GM12878 (cell line): ENCODE data around the gene GABPA. TPM values are rescaled to one million over a fixed set of nuclear protein-coding genes. Genes with fewer than 3 reads are reported as not detected.

Source experiments
- ATAC-seq: fragments of 200-7000 bp; cut with Tn5 transposase; 3 replicates; pipeline ENCODE4 v1.9.1; 2020; ENCODE audit warnings: mild to moderate bottlenecking, moderate library complexity
- BruUV-seq: library from RNA; stranded (reverse); fragments of 400-500 nt; replicated peaks from 2 replicates; lab custom pipeline; 2021; lab: Mats Ljungman, UMichigan
- CTCF ChIA-PET: fragments of 300-600 bp; sonication (Branson Sonifier 250); formaldehyde crosslinking; extraction: SDS; loops from one replicate; lab custom pipeline; 2021; ENCODE audit warnings: inconsistent platforms; lab: Yijun Ruan, JAX
- POLR2A ChIA-PET: fragments of 350-600 bp; formaldehyde crosslinking; extraction: SDS; loops from one replicate; lab custom pipeline; 2021; ENCODE audit warnings: inconsistent platforms; lab: Charles Lee
- RAD21 ChIA-PET: fragments of 300-600 bp; sonication (Branson Sonifier 250); formaldehyde crosslinking; loops from one replicate; lab custom pipeline; 2023; ENCODE audit warnings: antibody characterized with exemption; ENCODE audit not compliant: unreplicated experiment; lab: Charles Lee
- SMC1A ChIA-PET: fragments of 300-600 bp; sonication (Branson Sonifier 250); formaldehyde crosslinking; loops from one replicate; lab custom pipeline; 2023; ENCODE audit not compliant: unreplicated experiment, uncharacterized antibody; lab: Charles Lee
- DNase-seq: peaks from one replicate; pipeline ENCODE4 v3.0.0-alpha.2; 2011; ENCODE audit warnings: low read depth, low spot score
- FAIRE-seq: peaks from 3 replicates; lab custom pipeline; 2011; peaks lifted over from hg19 to GRCh38; lab: Jason Lieb, UNC
- H2AFZ ChIP-seq: 2 replicates; pipeline ENCODE4 v1.6.0; 2011; ENCODE audit warnings: low read depth, low read length, control low read depth; ENCODE audit not compliant: control insufficient read depth
- H3K27ac ChIP-seq: 2 replicates; pipeline ENCODE4 v1.5.1; 2011; ENCODE audit warnings: control low read depth; ENCODE audit not compliant: control insufficient read depth, insufficient read depth
- H3K27me3 ChIP-seq, 2 experiments: replicated peaks in 1 of 2; 2 replicates each; pipeline versions ENCODE4 v1.6.0 to v1.6.1; 2011; ENCODE audit warnings: low read length in 1 of 2; ENCODE audit not compliant: control insufficient read depth in 2 of 2, insufficient read depth in 2 of 2
- H3K36me3 ChIP-seq, 2 experiments: 2 replicates each; pipeline ENCODE4 v1.5.1; 2011; ENCODE audit warnings: low read length in 1 of 2; ENCODE audit not compliant: control insufficient read depth in 2 of 2, insufficient read depth in 2 of 2
- H3K4me1 ChIP-seq: 2 replicates; pipeline ENCODE4 v1.6.1; 2011; ENCODE audit warnings: mild to moderate bottlenecking, low read length, moderate library complexity, mixed read lengths; ENCODE audit not compliant: control insufficient read depth, insufficient read depth
- H3K4me2 ChIP-seq: 2 replicates; pipeline ENCODE4 v1.6.0; 2011; ENCODE audit warnings: control low read depth; ENCODE audit not compliant: control insufficient read depth, insufficient read depth
- H3K4me3 ChIP-seq: fragments of 200-600 bp; sonication (generic); 2 replicates; pipeline ENCODE4 v1.5.1; 2016
- H3K79me2 ChIP-seq: 2 replicates; pipeline ENCODE4 v1.6.0; 2011; ENCODE audit warnings: low read length; ENCODE audit not compliant: control insufficient read depth, insufficient read depth
- H3K9ac ChIP-seq: 2 replicates; pipeline ENCODE4 v1.8.0; 2011; ENCODE audit warnings: low read length, control low read depth, mixed read lengths; ENCODE audit not compliant: control insufficient read depth, insufficient read depth
- H3K9me3 ChIP-seq: replicated peaks from 3 replicates; pipeline ENCODE4 v1.5.1; 2011; ENCODE audit warnings: mild to moderate bottlenecking, low read length; ENCODE audit not compliant: control insufficient read depth, insufficient read depth
- H4K20me1 ChIP-seq: 2 replicates; pipeline ENCODE4 v1.6.0; 2011; ENCODE audit not compliant: control insufficient read depth, insufficient read depth
- CHD1 ChIP-seq: IDR thresholded peaks from 2 replicates; pipeline ENCODE4 v1.6.1; 2012; ENCODE audit warnings: low read depth, low read length, improper control_type of control experiment
- ETV6 ChIP-seq, 2 experiments: fragments of 450-650 bp in 1 of 2; IDR thresholded peaks in 1 of 2; conservative IDR thresholded peaks in 1 of 2; 2 replicates each; pipeline ENCODE4 v1.6.1; 2014; ENCODE audit warnings: antibody characterized with exemption in 1 of 2, borderline replicate concordance in 1 of 2, low read depth in 1 of 2, mild to moderate bottlenecking in 1 of 2, moderate library complexity in 1 of 2
- GATAD2B ChIP-seq: fragments of 450-650 bp; conservative IDR thresholded peaks from 2 replicates; pipeline ENCODE4 v1.6.1; 2017; ENCODE audit warnings: low read depth, mild to moderate bottlenecking, moderate library complexity
- MXI1 ChIP-seq: fragments of 150-350 bp; IDR thresholded peaks from 2 replicates; pipeline ENCODE4 v1.6.1; 2011; ENCODE audit warnings: low read depth, mild to moderate bottlenecking, inconsistent platforms, low read length, improper control_type of control experiment
- STAT1 ChIP-seq: fragments of 450-650 bp; conservative IDR thresholded peaks from 2 replicates; pipeline ENCODE4 v1.6.1; 2014; ENCODE audit warnings: antibody characterized with exemption, mild to moderate bottlenecking
- STAT3 ChIP-seq: IDR thresholded peaks from 2 replicates; pipeline ENCODE4 v1.6.1; 2011; ENCODE audit warnings: low read depth, low read length, improper control_type of control experiment
- SUZ12 ChIP-seq: fragments of 200-600 bp; sonication (generic); IDR thresholded peaks from one replicate; pipeline ENCODE4 v1.6.1; 2018; ENCODE audit warnings: antibody characterized with exemption, mild to moderate bottlenecking; ENCODE audit not compliant: unreplicated experiment
- WGBS: methylation state at CpG from one replicate; pipeline ENCODE4 v1.1.6; 2016; ENCODE audit warnings: low lambda C conversion rate; ENCODE audit not compliant: insufficient replicate concordance, insufficient coverage; ENCODE audit errors: missing lambda C conversion rate; 5-methylcytosine and 5-hydroxymethylcytosine counted together
- in situ Hi-C: fragments of 300-500 bp; cut with MboI; formaldehyde crosslinking; loops from 9 replicates; pipeline ENCODE4 v1.14.3; 2018; ENCODE audit warnings: mixed read lengths
- intact Hi-C: fragments of 100-400 bp; cut with micrococcal nuclease; formaldehyde crosslinking; loops from one replicate; pipeline ENCODE4 v1.14.2; 2022; ENCODE audit not compliant: unreplicated experiment
- polyA plus RNA-seq, 11 experiments: library from polyadenylated mRNA; depleted of rRNA in 4 of 11; unstranded in 6 of 11; stranded (reverse) in 5 of 11; fragments of >200 nt; fragmentation: Nextera tagmentation in 4 of 11; fragmentation: Illumina TruSeq in 1 of 11; extraction: Ambion mirVana in 4 of 11; extraction: Trizol in 1 of 11; gene quantifications; 1 replicate in 1 of 11; 2 replicates in 10 of 11; pipeline versions ENCODE4 v1.2.1 to v1.2.3, GENCODE V29; 2011 to 2016; ENCODE audit warnings: inconsistent platforms in 2 of 11, missing spikeins in 2 of 11, low read depth in 1 of 11
- total RNA-seq, 4 experiments: library from RNA; depleted of rRNA in 3 of 4; stranded (reverse); fragments of >200 nt in 3 of 4; fragmentation: Illumina TruSeq in 1 of 4; extraction: Trizol in 1 of 4; gene quantifications; 2 replicates each; pipeline versions ENCODE4 v1.2.1 to v1.2.3, GENCODE V29; 2013 to 2021
- TF ChIP-seq, protein P1 (sequence below): IDR thresholded peaks from 2 replicates; pipeline ENCODE4 v1.6.1; 2012; ENCODE audit warnings: low read depth, low read length, improper control_type of control experiment
- TF ChIP-seq, protein P2 (sequence below): fragments of 450-650 bp; IDR thresholded peaks from 2 replicates; pipeline ENCODE4 v1.6.1; 2016; ENCODE audit warnings: mild to moderate bottlenecking

Gene GABPA
- total and polyA plus RNA-seq, 10 of the 15 experiments (the other 5 are each of a cell fraction or from before 2014, with no cell fraction given), result 7.6 to 25.6 (median 22.9) TPM

DNA sequence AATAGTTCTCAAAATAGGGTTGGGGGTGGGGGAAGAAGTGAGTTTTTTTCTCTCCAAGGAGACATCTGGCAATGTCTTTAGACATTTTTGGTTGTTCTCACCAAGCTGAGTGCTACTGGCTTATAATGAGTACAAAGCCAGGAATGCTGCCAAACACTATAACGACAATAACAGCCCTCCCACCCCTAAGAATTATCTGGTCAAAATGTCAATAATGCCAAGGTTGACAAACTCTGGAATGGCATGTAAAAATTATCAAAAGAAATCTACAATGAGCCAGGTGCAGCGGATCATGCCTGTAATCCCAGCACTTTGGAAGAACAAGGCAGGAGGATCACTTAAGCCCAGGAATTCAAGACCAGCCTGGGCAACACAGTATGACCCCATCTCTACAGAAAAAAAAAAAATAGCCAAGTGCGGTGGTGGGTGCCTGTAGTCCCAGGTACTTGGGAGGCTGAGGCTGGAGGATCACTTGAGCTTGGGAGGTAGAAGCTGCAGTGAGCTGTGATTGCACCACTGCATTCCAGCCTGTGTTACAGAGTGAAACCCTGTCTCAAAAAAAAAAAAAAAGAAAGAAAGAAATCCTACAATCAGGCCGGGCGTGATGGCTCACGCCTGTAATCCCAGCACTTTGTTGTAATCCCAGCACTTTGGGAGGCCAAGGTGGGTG, 2.5 kb upstream of the GABPA start (continued):
- no peak for TF ChIP-seq MXI1

DNA sequence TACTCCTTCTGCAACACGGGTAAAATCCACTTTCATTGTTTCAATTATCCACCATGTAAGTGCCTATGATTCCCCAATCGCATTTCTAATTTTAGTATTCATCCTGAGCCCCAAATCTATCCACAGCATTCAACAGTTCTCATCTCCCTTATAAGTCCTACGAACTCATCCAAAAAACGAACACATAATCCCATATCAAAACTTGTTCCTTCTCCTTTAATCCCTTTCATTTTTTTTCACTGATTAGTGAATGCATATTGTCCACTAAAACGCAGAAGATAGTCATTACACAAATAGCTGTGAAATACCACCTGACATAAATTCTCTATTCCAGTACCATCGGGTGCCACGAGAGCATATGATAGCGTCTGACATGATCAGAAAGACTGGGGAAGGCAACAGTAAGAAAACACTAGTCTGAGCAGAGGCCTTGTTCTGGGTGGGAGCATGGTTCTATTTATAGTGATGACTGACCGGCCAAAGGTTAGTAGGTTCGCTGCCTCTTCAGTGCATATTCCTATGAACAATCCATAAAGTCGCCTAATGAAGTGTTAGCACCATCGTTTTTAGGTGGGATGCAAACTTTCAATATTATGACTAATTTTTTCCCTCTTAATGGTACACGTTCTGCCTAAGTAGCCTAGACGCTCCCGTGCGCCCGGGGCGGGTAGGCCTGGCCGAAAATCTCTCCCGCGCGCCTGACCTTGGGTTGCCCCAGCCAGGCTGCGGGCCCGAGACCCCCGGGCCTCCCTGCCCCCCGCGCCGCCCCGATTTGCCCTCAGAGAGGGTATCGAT, 716 bp upstream of the GABPA start:
- Histone ChIP-seq H3K27ac (peak overlapping the region; percentile 97), H3K9ac (peak overlapping the region; percentile 91), H3K4me2 (peak overlapping the region; percentile 97), H3K4me1 (peaks cover 19% of the 10 kb centered on the region), H3K36me3 (peaks cover 2 to 4% of the 10 kb centered on the region in 2 experiments; a peak in 1 of 4 replicates), H3K9me3 (no peaks in the 10 kb centered on the region), H3K79me2 (peaks cover 85% of the 10 kb centered on the region), H4K20me1 (no peaks in the 10 kb centered on the region), H3K27me3 (no peaks in the 10 kb centered on the region), H3K4me3 (peak overlapping the region; percentile 98), H2AFZ (peak overlapping the region; percentile 54)
- FAIRE-seq (no peak), DNase-seq (no peak), ATAC-seq (peak; percentile 26)
- WGBS, result 5% methylated on average over 30 of the region's 30 CpGs
- intact Hi-C loops, result loop anchor here (10.0 kb wide), 1 partner anchor 431 kb away; no protein-coding TSS in a partner anchor
- SMC1A ChIA-PET, result interaction anchor here (0.8 to 1.0 kb wide), 4 partner anchors 14 to 318 kb away, joined by 3 read pairs; no protein-coding TSS in a partner anchor
- no TSS peak for BruUV-seq
- in situ Hi-C loops, result loop anchor here (5.0 to 10.0 kb wide), 2 partner anchors 127 to 319 kb away; partner anchors contain the start of gene MRPL39
- CTCF ChIA-PET, result interaction anchor here (1.3 to 1.7 kb wide), 3 partner anchors 24 to 128 kb away, joined by 5 to 11 read pairs (median 7); no protein-coding TSS in a partner anchor
- TF ChIP-seq SUZ12, result no peak
- no peak for TF ChIP-seq STAT1
- no peak for TF ChIP-seq GATAD2B
- TF ChIP-seq, protein P1, sequence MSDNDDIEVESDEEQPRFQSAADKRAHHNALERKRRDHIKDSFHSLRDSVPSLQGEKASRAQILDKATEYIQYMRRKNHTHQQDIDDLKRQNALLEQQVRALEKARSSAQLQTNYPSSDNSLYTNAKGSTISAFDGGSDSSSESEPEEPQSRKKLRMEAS, result no peak
- TF ChIP-seq, protein P2, sequence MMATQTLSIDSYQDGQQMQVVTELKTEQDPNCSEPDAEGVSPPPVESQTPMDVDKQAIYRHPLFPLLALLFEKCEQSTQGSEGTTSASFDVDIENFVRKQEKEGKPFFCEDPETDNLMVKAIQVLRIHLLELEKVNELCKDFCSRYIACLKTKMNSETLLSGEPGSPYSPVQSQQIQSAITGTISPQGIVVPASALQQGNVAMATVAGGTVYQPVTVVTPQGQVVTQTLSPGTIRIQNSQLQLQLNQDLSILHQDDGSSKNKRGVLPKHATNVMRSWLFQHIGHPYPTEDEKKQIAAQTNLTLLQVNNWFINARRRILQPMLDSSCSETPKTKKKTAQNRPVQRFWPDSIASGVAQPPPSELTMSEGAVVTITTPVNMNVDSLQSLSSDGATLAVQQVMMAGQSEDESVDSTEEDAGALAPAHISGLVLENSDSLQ, result peak; percentile 5; the same call in 1 of the 2 replicates
- TF ChIP-seq ETV6 (conservative IDR thresholded peaks at IDR 0.05 in 1 of 2, IDR thresholded peaks at IDR 0.05 in 1 of 2; ENCODE audit: borderline replicate concordance in 1 of 2, low read depth in 1 of 2), result no peak
- TF ChIP-seq STAT3, result no peak
- 0 out of 2 replicates have a peak, but pooled peaks have one; percentile 34 for TF ChIP-seq CHD1
- RAD21 ChIA-PET, result interaction anchor here (0.7 to 1.5 kb wide), 8 partner anchors 10 to 310 kb away, joined by 3 to 4 read pairs (median 3); partner anchors contain the start of genes JAM2 and MRPL39
- POLR2A ChIA-PET, result interaction anchor here (1.0 to 2.2 kb wide), 4 partner anchors 11 to 313 kb away, joined by 3 to 12 read pairs (median 3); no protein-coding TSS in a partner anchor
